ENCODE measurements around the gene SRSF10.
"Not testable (repeated sequence)": the region's sequence is repeated elsewhere in the genome, so short reads cannot be mapped to it uniquely, and the experiment has no call there.

SRSF10 gene

DNA sequence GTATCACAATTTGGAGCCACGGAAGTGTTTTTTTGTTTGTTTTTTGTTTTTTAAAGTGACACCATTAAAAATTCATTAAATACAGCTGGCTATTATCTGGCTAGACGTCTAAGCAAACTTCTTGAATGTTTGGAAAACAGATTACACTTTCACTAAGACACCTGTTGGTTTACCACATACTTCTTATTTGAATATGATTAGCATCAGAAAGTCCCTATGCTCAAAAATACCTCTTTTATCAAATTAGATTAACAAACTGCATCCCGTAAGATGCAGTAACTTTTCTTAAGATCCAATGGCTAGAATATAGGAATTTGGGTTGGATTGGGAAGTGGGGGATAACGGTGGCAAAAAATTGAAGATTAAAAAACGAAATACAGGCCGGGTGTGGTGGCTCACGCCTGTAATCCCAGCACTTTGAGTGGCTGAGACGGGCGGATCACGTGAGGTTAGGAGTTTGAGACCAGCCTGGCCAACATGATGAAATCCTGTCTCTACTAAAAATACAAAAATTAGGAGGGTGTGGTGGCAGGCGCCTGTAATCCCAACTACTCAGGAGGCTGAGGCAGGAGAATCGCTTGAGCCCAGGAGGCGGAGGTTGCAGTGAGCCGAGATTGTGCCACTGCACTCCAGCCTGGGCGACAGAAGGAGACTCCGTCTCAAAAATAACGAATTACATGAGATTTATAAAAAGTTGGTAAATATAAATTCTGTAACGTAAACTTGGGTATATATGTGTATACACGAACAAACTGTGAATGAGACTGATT, 21.9 kb downstream of the SRSF10 start:
- not testable (repeated sequence) for FAIRE-seq

GRCh38 chr1:23957096-23957495, 23.0 kb downstream of the SRSF10 start:
- FAIRE-seq, result no peak

DNA sequence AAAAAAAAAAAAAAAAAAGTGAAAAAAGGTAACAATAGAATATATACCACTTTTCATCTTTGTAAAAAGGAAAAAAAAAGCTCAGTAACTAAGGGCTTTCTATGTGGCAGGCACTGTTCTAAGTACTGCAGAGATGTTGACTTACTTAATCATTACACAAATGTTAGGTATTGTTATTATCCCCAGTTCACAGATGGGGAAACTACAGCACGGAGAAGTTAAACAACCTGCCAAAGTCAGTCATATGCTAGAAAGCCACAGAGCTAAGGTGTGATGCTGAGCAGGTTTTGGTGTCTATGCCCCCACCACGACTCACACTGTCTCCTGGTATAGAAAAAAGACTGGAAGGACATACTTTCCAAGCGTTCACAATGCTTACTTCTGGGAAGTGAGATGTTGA, 27.1 kb downstream of the SRSF10 start:
- no peak for FAIRE-seq

DNA sequence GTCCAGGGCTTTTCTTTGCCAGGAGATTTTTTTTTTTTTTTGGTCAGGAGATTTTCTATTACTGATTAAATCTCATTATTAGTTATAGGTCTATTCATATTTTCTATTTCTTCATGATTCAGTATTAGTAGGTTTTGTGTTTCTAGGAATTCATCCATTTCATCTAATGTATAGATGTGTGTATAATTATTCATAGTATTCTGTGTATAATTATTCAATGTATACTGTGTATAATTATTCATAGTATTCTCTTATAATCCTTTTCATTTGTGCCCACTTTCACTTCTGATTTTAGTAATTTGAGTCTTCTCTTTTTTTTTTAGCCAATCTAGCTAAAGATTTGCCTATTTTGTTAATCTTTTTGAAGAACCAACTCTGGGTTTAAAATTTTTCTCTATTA, 32.8 kb downstream of the SRSF10 start:
- no peak for FAIRE-seq

DNA sequence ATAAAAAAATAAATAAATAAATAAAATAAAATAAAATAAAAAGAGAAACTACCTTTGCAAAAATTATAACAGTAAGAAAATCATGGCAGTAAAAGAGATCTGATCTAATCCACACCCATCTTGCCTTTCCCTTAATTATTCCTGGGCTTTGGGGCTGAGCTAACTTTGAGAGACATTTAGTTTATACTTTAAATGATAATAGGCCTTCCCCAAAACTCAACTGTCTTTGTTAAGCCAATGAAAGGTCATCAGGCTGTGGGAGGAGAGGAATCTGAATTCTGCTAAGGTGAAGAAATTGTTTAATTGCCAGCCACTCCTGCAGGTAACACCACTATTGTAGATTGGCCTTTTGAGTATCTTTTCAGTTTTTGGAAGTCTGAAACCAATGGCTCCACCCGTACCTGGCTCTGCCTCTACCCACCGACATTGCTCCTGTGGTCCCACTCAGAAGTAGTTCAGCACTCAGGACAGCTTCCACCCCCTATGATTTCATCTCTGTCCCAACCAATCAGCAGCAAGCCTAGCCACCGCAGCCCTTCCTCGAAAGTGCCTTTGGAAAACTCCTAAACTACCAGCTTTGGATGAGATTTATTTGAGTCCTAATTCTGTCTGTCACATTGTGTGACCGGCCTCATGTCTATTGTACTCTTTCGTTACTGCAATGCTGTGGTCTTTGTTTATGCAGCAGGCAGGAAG, 43.5 kb downstream of the SRSF10 start:
- FAIRE-seq, result no peak

GRCh38 chr1:23931491-23931880, 48.6 kb downstream of the SRSF10 start:
- FAIRE-seq, result no peak

GRCh38 chr1:23930861-23931490, 49.2 kb downstream of the SRSF10 start:
- FAIRE-seq, result no peak

GRCh38 chr1:23930270-23930669, 49.9 kb downstream of the SRSF10 start:
- FAIRE-seq, result no peak

GRCh38 chr1:23928789-23929188, 51.3 kb downstream of the SRSF10 start:
- FAIRE-seq, result no peak

GRCh38 chr1:23927097-23927496, 53.0 kb downstream of the SRSF10 start:
- no peak for FAIRE-seq

DNA sequence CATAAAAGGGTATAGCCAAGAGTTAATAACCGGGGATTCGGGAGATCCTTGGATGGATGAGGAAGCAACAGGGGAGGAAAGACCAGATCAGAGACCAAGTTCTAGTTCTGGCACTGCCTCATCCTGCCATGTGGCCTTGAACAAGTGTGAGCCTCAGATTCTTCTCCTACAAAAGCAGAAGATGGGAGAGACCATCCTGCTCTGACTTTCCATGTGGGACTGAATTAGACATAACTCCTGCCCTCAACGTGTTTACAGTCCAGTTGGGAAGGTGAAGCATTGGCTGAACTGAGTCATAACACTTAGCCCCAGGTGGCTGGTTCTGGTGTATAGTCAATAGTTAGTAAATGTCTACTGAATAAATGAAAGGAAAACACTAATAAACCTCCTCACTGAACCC, 54.8 kb downstream of the SRSF10 start:
- no peak for FAIRE-seq

GRCh38 chr1:23924601-23925000, 55.5 kb downstream of the SRSF10 start:
- no peak for FAIRE-seq

DNA sequence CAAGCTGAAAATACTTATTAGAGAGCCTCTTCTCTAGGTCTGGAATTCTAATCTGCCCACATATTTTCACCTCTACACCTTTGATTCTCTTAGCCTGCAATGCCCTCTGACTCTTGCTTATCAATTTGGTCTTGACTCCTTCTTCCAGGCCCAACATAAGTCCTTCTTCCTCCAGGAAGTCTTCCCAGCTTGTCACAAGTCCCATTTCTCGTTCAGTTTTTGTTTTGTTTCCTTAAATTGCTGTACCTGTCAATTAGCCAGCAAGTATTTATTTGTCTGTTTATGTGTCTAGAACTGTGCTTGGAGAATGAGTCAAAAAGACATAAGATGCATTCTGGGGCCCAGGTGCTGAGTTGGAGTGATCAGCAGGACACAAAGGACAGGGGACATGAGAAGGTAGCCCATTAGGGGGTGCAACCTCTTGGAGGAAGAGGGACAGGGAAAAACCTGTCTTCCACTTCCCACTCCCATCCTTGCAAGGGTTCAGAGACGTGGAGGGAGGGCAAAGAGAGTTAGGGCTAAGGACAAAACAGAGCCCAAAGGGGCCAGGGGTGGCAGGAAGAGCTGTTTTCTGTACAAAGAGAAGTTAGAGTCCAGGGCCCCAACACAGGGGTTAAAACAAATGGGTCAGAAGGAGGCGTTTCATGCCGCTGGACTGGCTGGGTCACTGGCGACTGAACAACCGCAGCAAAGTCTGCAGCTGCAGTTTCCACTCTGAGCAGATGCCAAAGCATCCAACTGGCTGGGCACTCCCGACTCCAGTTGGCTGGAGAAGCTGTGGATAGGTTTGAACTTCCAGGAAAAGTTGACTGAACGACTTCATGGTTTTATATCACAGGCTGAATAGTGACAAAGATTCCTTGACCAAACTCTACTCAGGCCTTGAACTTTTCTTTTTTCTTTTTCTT, 56.3 kb downstream of the SRSF10 start:
- FAIRE-seq, result no peak

DNA sequence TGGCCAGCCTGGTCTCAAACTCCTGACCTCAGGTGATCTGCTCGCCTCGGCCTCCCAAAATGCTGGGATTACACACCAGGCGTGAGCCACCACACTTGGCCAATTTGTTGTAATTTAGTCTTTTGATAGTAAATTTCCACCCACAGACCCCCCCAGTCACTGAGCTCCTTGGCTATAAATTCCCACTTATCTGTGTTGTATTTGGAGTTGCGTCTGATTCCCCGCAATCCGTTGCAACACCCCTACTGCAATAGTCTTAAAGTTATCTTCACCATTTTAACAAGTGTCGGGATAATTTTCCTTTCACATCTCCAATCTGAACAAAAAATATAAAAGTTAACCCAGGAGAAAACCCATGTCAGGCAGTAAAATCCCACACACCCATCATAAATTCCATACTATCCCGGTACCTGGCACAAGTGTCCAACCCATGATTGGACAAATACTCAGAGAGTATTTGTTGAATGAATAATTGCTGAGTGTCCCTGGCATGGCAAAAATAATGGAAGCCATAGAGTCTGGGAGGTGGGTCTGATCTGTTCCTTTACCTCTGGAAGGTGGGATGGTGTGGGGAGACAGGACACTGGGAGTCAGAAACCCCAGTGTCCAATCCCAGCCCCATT, 57.7 kb downstream of the SRSF10 start:
- FAIRE-seq, result no peak

- no peak for FAIRE-seq
These were observed 63.7 kb downstream of the SRSF10 start for GRCh38 chr1:23916209-23917131.

- no peak for FAIRE-seq
These were observed 64.7 kb downstream of the SRSF10 start for GRCh38 chr1:23915466-23915865.

DNA sequence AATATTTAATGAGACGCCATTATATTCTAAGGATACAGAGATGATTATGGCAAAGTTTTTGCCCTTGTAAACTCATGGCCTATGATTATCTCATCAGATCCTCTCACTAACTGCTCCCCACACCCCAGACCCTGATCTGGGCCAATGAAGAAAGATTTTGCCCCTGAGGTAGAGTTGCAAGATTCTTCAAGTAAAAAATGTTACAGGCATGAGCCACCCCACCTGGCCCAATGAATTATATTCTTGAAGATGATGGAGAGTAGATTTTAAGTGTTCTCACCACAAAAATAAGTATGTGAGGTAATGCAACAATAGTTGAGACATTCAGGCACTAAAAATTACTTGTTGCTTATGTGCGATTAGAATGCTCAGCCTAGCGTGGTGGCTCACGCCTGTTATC, 65.2 kb downstream of the SRSF10 start:
- FAIRE-seq, result no peak

Data from TTC549 (cell line).